ENCODE results near the gene GFER. TPM values are rescaled to one million over a fixed set of nuclear protein-coding genes. Genes with fewer than 3 reads are reported as not detected.

The GFER gene
- total and polyA plus RNA-seq, 2 experiments from 2014 or later, result 16.4 to 31.0 TPM

DNA sequence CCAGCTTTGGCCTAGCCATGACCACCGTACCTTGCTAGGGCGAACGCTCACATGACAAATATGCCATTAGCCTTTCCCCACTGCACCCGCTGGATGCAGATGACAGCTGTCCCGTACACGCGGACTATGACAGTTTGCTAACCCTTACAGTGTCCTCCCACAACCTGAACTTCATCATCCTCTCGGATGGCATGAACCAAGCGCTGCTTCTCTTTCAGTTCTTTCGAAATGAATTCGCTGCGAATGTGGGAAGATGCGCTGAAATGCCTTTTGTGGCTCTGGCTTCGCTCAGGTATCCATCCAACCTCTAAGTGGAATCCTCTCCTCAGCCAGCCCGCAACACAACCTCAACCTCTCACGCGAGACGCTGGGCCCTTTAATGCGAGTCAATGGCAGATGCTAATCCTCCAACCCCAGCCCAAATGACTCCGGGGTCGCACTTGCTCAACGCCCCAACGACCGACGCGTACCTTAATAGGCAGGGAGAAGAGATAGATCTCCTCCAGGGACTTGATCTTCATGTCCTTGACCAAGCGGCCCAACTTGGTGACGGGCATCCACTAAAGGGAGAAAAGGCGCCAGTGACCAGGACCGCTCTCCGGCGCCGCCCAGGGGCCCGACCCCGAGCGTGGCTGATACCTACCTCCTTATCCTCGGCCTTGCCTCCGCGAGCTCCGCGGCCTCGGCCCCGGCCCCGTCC is 20.0 kb upstream of the GFER start:
- H3K27ac ChIP-seq, result peak overlapping the region; percentile 91
- DNase-seq, result peak; percentile 58
- H3K9ac ChIP-seq, result peak overlapping the region; percentile 97
- H4K20me1 ChIP-seq (ENCODE audit: insufficient read depth), result no peaks in the 10 kb centered on the region
- H3K9me3 ChIP-seq (ENCODE audit: low read depth), result no peaks in the 10 kb centered on the region
- H3K4me2 ChIP-seq (ENCODE audit: unreplicated experiment), result peak overlapping the region; percentile 88
- peaks cover 40% of the 10 kb centered on the region for H3F3A ChIP-seq (ENCODE audit: insufficient read depth)
- in situ Hi-C loops (cut with MboI), result no loop called here
- no peak for TF ChIP-seq EZH2phosphoT487 (IDR thresholded peaks at IDR 0.05; ENCODE audit: insufficient read depth, low read depth)
- no peak for TF ChIP-seq EZH2 (IDR thresholded peaks at IDR 0.05; ENCODE audit: insufficient read depth, poor library complexity, severe bottlenecking)
- 20 to 25% methylated on average over 36 to 44 of the region's 44 CpGs for WGBS, 2 experiments (ENCODE audit: low coverage in 1 of 2, low lambda C conversion rate in 2 of 2, missing lambda C conversion rate in 2 of 2)
- H3K4me3 ChIP-seq, result peak overlapping the region; percentile 93
- H3K36me3 ChIP-seq (ENCODE audit: low read depth), result peaks cover 24% of the 10 kb centered on the region
- H3K79me2 ChIP-seq (ENCODE audit: insufficient read depth), result peaks cover 73% of the 10 kb centered on the region
- H3K27me3 ChIP-seq (replicated peaks; ENCODE audit: insufficient read depth), result no peaks in the 10 kb centered on the region
- peaks cover 6% of the 10 kb centered on the region for H3K4me1 ChIP-seq (ENCODE audit: insufficient read depth)
- H2AFZ ChIP-seq, result no peak overlapping the region
- no peaks in the 10 kb centered on the region for H3K9me2 ChIP-seq (ENCODE audit: insufficient read depth)

DNA sequence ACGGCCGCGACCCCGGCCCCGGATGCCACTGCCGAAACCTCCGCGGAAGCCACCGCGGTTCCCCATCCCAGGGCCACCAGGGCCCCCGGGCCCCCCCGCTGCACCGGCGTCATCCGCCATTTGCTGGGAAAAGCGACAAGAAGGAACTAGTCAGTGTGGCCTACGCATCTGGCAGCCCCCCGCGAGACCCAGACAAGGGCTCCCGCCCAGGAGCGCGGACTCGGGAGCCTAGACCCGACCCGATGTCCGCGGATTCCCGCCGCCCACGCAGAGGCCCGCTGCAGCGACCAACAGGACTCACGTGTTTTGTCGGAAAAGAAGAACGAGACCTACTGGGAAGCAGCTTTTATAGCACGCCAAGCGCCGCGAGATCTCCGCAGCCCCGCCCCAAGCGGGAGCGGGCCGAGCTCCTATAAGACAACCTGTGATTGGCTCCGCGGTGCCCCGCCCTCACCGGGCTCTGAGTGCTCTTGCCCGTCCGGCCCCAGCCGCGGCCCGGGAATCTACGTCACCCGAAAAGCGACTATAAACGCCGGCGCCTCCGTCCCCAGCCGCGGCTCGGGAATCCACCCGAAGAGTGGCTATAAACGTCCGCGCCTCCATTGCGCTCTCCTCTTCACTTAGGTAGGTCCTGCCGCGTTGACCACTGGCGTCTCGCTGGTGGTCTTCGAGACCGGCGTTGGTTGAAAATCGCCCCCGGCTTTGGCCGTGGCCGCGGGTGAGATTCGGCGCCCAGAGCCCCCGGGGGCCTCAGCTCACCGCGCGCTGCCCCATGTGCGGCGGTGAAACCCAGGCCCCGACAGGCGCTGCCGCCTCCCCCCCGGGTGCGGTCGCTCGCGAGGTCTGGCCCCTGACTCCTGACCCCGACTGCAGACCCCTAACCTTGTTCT is 19.2 kb upstream of the GFER start, which contains the start of gene RPS2:
Gene RPS2 (minus strand): TSS at position 321 of the 890 bp plus-strand sequence. CDS start 201 bp downstream, at position 120.
- TF ChIP-seq EZH2phosphoT487 (IDR thresholded peaks at IDR 0.05; ENCODE audit: insufficient read depth, low read depth) (no peak), EZH2 (IDR thresholded peaks at IDR 0.05; ENCODE audit: insufficient read depth, poor library complexity, severe bottlenecking) (no peak)
- peak within 1 kb of the TSS; percentile 97 for H3K9ac ChIP-seq
- H3K36me3 ChIP-seq (ENCODE audit: low read depth), result peaks cover 24% of the 10 kb centered on the region
- H3K9me2 ChIP-seq (ENCODE audit: insufficient read depth), result no peaks in the 10 kb centered on the region
- H2AFZ ChIP-seq, result peak within 1 kb of the TSS; percentile 71
- peak within 1 kb of the TSS; percentile 88 for H3K4me2 ChIP-seq (ENCODE audit: unreplicated experiment)
- peaks cover 6% of the 10 kb centered on the region for H3K4me1 ChIP-seq (ENCODE audit: insufficient read depth)
- peaks cover 69% of the 10 kb centered on the region for H3K79me2 ChIP-seq (ENCODE audit: insufficient read depth)
- peaks cover 40% of the 10 kb centered on the region for H3F3A ChIP-seq (ENCODE audit: insufficient read depth)
- no peaks in the 10 kb centered on the region for H4K20me1 ChIP-seq (ENCODE audit: insufficient read depth)
- in situ Hi-C loops (cut with MboI), result no loop called here
- peak within 1 kb of the TSS; percentile 93 for H3K4me3 ChIP-seq
- DNase-seq, result peak; percentile 99
- peak within 1 kb of the TSS; percentile 91 for H3K27ac ChIP-seq
- no peaks in the 10 kb centered on the region for H3K27me3 ChIP-seq (replicated peaks; ENCODE audit: insufficient read depth)
- H3K9me3 ChIP-seq (ENCODE audit: low read depth), result no peaks in the 10 kb centered on the region
- WGBS, 2 experiments (ENCODE audit: low coverage in 1 of 2, low lambda C conversion rate in 2 of 2, missing lambda C conversion rate in 2 of 2), result 1% methylated on average over 76 to 95 of the region's 97 CpGs

DNA sequence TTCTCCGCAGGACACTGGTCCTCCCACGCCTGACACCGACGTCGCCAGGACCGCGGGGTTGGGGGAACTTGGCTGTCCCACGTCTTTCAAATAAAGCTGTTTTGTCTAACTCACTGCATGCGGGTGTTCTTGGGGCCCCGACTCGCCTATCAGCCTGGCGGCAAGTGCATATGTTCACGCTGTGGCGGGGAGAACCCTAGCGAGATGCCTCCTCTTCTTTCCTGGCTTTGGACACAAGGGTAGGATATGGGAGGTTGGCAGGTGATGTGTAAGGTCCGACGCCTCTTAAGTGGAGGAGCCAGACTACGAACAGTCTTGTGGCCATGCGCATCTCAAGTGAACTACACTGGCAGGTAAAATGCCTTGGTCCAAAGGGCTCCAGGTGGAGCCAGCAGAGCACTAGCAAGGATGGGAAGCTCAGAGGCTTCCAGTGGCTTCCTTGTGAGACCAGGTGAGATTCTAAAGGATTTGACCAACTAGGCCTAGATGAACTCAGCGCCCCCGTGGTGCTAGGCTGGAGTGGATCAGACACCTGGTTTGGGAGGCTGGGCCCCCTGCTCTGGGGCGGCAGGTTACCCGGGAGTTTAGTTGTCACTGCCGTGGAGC is 18.5 kb upstream of the GFER start:
- 13 to 15% methylated on average over 24 of the region's 24 CpGs for WGBS, 2 experiments (ENCODE audit: low coverage in 1 of 2, low lambda C conversion rate in 2 of 2, missing lambda C conversion rate in 2 of 2)
- in situ Hi-C loops (cut with MboI), result no loop called here
- peaks cover 61% of the 10 kb centered on the region for H3K79me2 ChIP-seq (ENCODE audit: insufficient read depth)

DNA sequence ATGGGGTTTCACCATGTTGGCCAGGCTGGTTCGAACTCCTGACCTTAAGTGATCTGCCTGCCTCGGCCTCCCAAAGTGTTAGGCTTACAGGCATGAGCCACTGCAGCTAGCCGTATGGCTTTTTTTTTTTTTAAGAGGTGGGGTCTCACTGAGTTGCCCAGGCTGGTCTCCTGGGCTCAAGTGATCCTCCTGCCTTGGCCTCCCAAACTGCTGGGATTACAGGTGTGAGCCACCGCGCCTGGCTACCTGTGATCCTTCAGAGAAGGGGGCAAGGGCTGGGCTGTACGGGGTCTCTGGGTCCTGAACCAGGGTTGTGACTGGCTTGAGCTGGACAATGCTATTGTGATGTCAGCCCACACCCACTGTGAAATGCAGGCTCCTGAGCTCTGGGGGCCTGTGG is 17.5 kb upstream of the GFER start, which contains the start of gene RNF151:
Gene RNF151 (plus strand): TSS at position 397 of the 400 bp plus-strand sequence. CDS start 26 bp downstream, outside the sequence.
- no peaks in the 10 kb centered on the region for H3K9me2 ChIP-seq (ENCODE audit: insufficient read depth)
- peak within 1 kb of the TSS; percentile 91 for H3K27ac ChIP-seq
- 96% methylated on average over 6 of the region's 6 CpGs for WGBS, 2 experiments (ENCODE audit: low coverage in 1 of 2, low lambda C conversion rate in 2 of 2, missing lambda C conversion rate in 2 of 2)
- peaks cover 60% of the 10 kb centered on the region for H3K79me2 ChIP-seq (ENCODE audit: insufficient read depth)
- TF ChIP-seq EZH2 (IDR thresholded peaks at IDR 0.05; ENCODE audit: insufficient read depth, poor library complexity, severe bottlenecking) (no peak), EZH2phosphoT487 (IDR thresholded peaks at IDR 0.05; ENCODE audit: insufficient read depth, low read depth) (no peak)
- in situ Hi-C loops (cut with MboI), result no loop called here
- H3K9ac ChIP-seq, result peak within 1 kb of the TSS; percentile 97
- H3K4me3 ChIP-seq, result peak within 1 kb of the TSS; percentile 93
- DNase-seq, result no peak
- peaks cover 12% of the 10 kb centered on the region for H3K4me1 ChIP-seq (ENCODE audit: insufficient read depth)
- no peaks in the 10 kb centered on the region for H3K9me3 ChIP-seq (ENCODE audit: low read depth)
- no peaks in the 10 kb centered on the region for H3K27me3 ChIP-seq (replicated peaks; ENCODE audit: insufficient read depth)
- peak within 1 kb of the TSS; percentile 81 for H3K4me2 ChIP-seq (ENCODE audit: unreplicated experiment)
- 0 out of 2 replicates have a peak within 1 kb of the TSS, but pooled peaks have one; percentile 71 for H2AFZ ChIP-seq
- peaks cover 24% of the 10 kb centered on the region for H3K36me3 ChIP-seq (ENCODE audit: low read depth)
- no peaks in the 10 kb centered on the region for H4K20me1 ChIP-seq (ENCODE audit: insufficient read depth)
- H3F3A ChIP-seq (ENCODE audit: insufficient read depth), result peaks cover 25% of the 10 kb centered on the region

More for the DNA sequence above, 18.5 kb upstream of the GFER start:
- peak; percentile 42 for DNase-seq
- Histone ChIP-seq H3K36me3 (ENCODE audit: low read depth) (peaks cover 24% of the 10 kb centered on the region), H2AFZ (peak overlapping the region; percentile 71), H3K9ac (peak overlapping the region; percentile 97), H4K20me1 (ENCODE audit: insufficient read depth) (no peaks in the 10 kb centered on the region), H3K27ac (peak overlapping the region; percentile 91), H3K4me2 (ENCODE audit: unreplicated experiment) (peak overlapping the region; percentile 81), H3F3A (ENCODE audit: insufficient read depth) (peaks cover 33% of the 10 kb centered on the region), H3K4me3 (peak overlapping the region; percentile 93), H3K9me3 (ENCODE audit: low read depth) (no peaks in the 10 kb centered on the region), H3K27me3 (replicated peaks; ENCODE audit: insufficient read depth) (no peaks in the 10 kb centered on the region), H3K4me1 (ENCODE audit: insufficient read depth) (peaks cover 6% of the 10 kb centered on the region), H3K9me2 (ENCODE audit: insufficient read depth) (no peaks in the 10 kb centered on the region)
- TF ChIP-seq EZH2phosphoT487 (IDR thresholded peaks at IDR 0.05; ENCODE audit: insufficient read depth, low read depth) (no peak), EZH2 (IDR thresholded peaks at IDR 0.05; ENCODE audit: insufficient read depth, poor library complexity, severe bottlenecking) (no peak)
